Measurements from ENCODE around the gene C19orf81.

The C19orf81 gene

GRCh38 chr19:50695251-50696093 is 46.2 kb downstream of the C19orf81 start:
- no peaks in the 10 kb centered on the region for H3K9me3 ChIP-seq (ENCODE audit: control insufficient read depth, low read depth, low read length)
- no peaks in the 10 kb centered on the region for H3K36me3 ChIP-seq (ENCODE audit: control insufficient read depth, low read depth, low read length)
- peaks cover 5% of the 10 kb centered on the region for H3K4me1 ChIP-seq (ENCODE audit: control insufficient read depth, low read depth, low read length)
- no peak overlapping the region for H3K27ac ChIP-seq (ENCODE audit: low read length)
- H3K4me3 ChIP-seq (ENCODE audit: low read length), result peak overlapping the region; percentile 38
- peaks cover 94% of the 10 kb centered on the region for H3K27me3 ChIP-seq (ENCODE audit: control insufficient read depth, insufficient read depth, low read length)
- no peak overlapping the region for H3K9ac ChIP-seq (ENCODE audit: low read length)

GRCh38 chr19:50696094-50696483 is 46.8 kb downstream of the C19orf81 start:
- Histone ChIP-seq H3K27ac (ENCODE audit: low read length) (no peak overlapping the region), H3K36me3 (ENCODE audit: control insufficient read depth, low read depth, low read length) (no peaks in the 10 kb centered on the region), H3K4me3 (ENCODE audit: low read length) (no peak overlapping the region), H3K27me3 (ENCODE audit: control insufficient read depth, insufficient read depth, low read length) (peaks cover 94% of the 10 kb centered on the region), H3K9me3 (ENCODE audit: control insufficient read depth, low read depth, low read length) (no peaks in the 10 kb centered on the region), H3K4me1 (ENCODE audit: control insufficient read depth, low read depth, low read length) (peaks cover 5% of the 10 kb centered on the region), H3K9ac (ENCODE audit: low read length) (no peak overlapping the region)

DNA sequence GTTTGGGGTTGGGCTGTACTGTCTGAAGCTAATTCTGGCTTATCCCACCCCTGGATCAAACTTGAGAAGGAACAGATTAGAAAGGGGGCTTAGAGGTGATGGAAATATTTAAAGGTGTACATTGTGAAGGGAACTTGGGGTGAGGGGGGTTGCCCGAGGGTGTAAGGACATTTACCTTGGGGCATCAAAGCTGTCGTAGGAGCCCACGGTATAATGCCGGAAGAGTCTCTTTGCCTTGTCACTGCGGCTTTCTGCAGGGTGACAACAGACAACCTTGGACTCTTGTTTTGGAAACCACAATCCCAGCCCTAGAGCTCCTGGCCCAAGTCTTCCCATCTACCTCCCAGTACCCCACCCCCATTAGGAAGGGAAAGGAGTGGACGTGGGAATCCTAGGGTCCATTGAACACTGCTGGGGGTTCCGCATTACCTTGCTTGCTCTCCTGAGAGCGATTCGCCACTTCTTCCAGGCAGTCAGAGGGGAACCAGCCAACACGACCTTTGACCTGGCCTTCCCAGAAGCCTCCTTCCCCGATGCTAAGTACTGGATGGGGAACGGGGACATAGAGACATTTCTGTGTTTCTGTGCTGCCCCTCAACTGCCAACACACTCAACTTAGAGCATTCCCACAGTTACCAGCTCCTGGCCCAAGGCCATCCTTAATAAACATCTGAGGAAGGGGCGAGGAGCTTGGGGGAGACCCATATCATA is 48.3 kb downstream of the C19orf81 start:
- Histone ChIP-seq H3K9ac (ENCODE audit: low read length) (no peak overlapping the region), H3K4me1 (ENCODE audit: control insufficient read depth, low read depth, low read length) (peaks cover 5% of the 10 kb centered on the region), H3K27ac (ENCODE audit: low read length) (no peak overlapping the region), H3K4me3 (ENCODE audit: low read length) (no peak overlapping the region), H3K27me3 (ENCODE audit: control insufficient read depth, insufficient read depth, low read length) (peaks cover 79% of the 10 kb centered on the region), H3K36me3 (ENCODE audit: control insufficient read depth, low read depth, low read length) (no peaks in the 10 kb centered on the region), H3K9me3 (ENCODE audit: control insufficient read depth, low read depth, low read length) (no peaks in the 10 kb centered on the region)

GRCh38 chr19:50701367-50701985 is 52.2 kb downstream of the C19orf81 start:
- Histone ChIP-seq H3K27ac (ENCODE audit: low read length) (no peak overlapping the region), H3K9ac (ENCODE audit: low read length) (no peak overlapping the region), H3K4me1 (ENCODE audit: control insufficient read depth, low read depth, low read length) (no peaks in the 10 kb centered on the region)

GRCh38 chr19:50702158-50702870 is 53.1 kb downstream of the C19orf81 start:
- no peaks in the 10 kb centered on the region for H3K36me3 ChIP-seq (ENCODE audit: control insufficient read depth, low read depth, low read length)
- H3K4me1 ChIP-seq (ENCODE audit: control insufficient read depth, low read depth, low read length), result no peaks in the 10 kb centered on the region
- no peak overlapping the region for H3K9ac ChIP-seq (ENCODE audit: low read length)
- H3K9me3 ChIP-seq (ENCODE audit: control insufficient read depth, low read depth, low read length), result no peaks in the 10 kb centered on the region
- no peak overlapping the region for H3K4me3 ChIP-seq (ENCODE audit: low read length)
- no peak overlapping the region for H3K27ac ChIP-seq (ENCODE audit: low read length)
- H3K27me3 ChIP-seq (ENCODE audit: control insufficient read depth, insufficient read depth, low read length), result peaks cover 37% of the 10 kb centered on the region

More at GRCh38 chr19:50701367-50701985, 52.2 kb downstream of the C19orf81 start:
- Histone ChIP-seq H3K9me3 (ENCODE audit: control insufficient read depth, low read depth, low read length) (no peaks in the 10 kb centered on the region), H3K36me3 (ENCODE audit: control insufficient read depth, low read depth, low read length) (no peaks in the 10 kb centered on the region), H3K27me3 (ENCODE audit: control insufficient read depth, insufficient read depth, low read length) (peaks cover 46% of the 10 kb centered on the region), H3K4me3 (ENCODE audit: low read length) (no peak overlapping the region)

GRCh38 chr19:50702871-50703829 is 53.9 kb downstream of the C19orf81 start:
- H3K4me3 ChIP-seq (ENCODE audit: low read length), result no peak overlapping the region
- no peak overlapping the region for H3K9ac ChIP-seq (ENCODE audit: low read length)
- no peaks in the 10 kb centered on the region for H3K9me3 ChIP-seq (ENCODE audit: control insufficient read depth, low read depth, low read length)
- no peak overlapping the region for H3K27ac ChIP-seq (ENCODE audit: low read length)
- H3K27me3 ChIP-seq (ENCODE audit: control insufficient read depth, insufficient read depth, low read length), result peaks cover 29% of the 10 kb centered on the region
- H3K36me3 ChIP-seq (ENCODE audit: control insufficient read depth, low read depth, low read length), result no peaks in the 10 kb centered on the region
- no peaks in the 10 kb centered on the region for H3K4me1 ChIP-seq (ENCODE audit: control insufficient read depth, low read depth, low read length)

DNA sequence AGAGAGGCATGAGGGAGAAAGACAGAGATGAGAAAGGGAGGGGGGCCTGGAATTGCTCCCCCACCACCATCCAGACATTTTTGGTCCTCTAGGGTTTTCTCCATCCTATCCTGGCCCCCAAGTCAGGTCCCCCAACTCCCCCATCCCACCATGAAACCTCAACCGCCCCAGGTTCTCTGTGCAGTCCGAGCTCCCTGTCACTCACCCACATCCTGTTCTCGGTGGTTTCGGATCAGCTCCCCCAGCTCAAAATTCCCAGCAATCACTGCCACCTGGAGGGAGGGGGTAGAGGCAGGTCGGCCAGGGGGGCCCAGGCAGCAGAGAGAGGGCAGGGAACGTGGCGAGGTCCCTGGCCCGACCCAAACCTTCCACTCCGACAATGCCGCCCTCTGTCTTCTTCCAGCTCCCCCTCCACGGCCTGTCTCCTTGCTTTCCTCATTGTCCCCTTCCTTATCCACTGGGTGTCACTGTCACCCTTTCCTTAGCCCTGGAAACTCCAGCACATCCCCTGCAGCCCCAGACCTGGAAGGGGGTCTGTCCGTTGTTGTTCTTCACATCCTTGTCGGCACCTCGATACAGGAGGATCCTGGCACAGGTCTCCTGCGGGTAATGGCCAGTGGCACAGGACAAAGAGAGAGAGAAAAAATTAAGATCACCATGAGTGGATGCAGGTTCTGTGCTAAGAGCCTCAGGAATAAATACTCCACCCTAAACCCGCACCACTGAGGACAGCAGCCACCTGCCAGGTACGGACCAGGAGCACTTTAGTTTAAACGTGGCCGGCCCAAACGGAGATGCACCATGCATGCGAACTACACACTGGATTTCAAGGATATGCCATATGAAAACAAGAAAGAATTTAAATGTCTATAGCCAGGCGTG is 54.9 kb downstream of the C19orf81 start:
- Histone ChIP-seq H3K36me3 (ENCODE audit: control insufficient read depth, low read depth, low read length) (no peaks in the 10 kb centered on the region), H3K4me3 (ENCODE audit: low read length) (no peak overlapping the region), H3K4me1 (ENCODE audit: control insufficient read depth, low read depth, low read length) (no peaks in the 10 kb centered on the region), H3K27me3 (ENCODE audit: control insufficient read depth, insufficient read depth, low read length) (peaks cover 19% of the 10 kb centered on the region), H3K27ac (ENCODE audit: low read length) (no peak overlapping the region), H3K9me3 (ENCODE audit: control insufficient read depth, low read depth, low read length) (no peaks in the 10 kb centered on the region), H3K9ac (ENCODE audit: low read length) (no peak overlapping the region)

DNA sequence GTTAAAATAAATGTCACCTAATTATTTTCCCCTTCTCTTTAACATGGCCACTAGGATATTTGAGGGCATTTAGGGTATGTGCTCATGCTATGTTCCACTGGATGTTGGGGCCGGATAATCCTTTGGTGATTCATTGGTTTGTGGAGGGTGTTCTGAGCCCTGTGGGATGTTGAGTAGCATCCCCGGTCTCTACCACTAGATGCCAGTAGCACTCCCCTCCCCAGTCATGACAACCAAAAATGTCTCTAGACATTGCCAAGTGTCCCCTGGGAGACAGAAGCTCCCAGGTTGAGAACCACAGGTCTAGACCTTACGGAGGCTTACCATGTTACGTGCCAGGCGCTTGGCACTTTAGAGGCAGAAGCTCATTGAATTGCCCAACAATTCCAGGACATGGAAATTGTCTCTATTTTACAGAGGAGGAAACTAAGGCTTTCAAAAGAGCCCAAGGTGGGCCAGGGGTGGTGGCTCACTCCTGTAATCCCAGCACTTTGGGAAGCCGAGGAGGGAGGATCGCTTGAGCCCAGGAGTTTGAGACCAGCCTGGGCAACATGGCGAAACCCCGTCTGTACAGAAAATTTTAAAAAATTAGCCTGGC is 56.3 kb downstream of the C19orf81 start:
- Histone ChIP-seq H3K27me3 (ENCODE audit: control insufficient read depth, insufficient read depth, low read length) (peaks cover 6% of the 10 kb centered on the region), H3K27ac (ENCODE audit: low read length) (no peak overlapping the region), H3K4me1 (ENCODE audit: control insufficient read depth, low read depth, low read length) (no peaks in the 10 kb centered on the region), H3K9ac (ENCODE audit: low read length) (no peak overlapping the region), H3K4me3 (ENCODE audit: low read length) (no peak overlapping the region), H3K36me3 (ENCODE audit: control insufficient read depth, low read depth, low read length) (no peaks in the 10 kb centered on the region), H3K9me3 (ENCODE audit: control insufficient read depth, low read depth, low read length) (no peaks in the 10 kb centered on the region)

DNA sequence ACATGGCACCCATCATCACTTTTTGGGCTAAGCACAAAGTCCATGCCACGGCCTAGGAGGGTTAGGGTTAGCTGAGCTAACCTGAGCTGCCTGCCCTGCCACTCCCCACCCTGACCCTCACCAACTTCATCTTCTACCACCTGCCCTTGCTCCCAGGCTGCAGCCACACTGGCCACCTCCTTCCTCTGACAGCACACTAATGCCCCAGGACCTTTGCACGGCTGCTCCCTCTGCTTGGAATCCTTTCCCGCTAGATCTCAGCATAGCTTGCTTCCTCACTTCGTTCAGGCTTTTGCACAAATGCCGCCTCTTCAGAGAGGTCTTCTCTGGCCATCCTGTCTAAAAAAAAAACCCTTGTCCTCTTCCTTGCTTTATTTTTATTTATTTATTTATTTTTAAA is 57.1 kb downstream of the C19orf81 start:
- Histone ChIP-seq H3K9ac (ENCODE audit: low read length) (no peak overlapping the region), H3K9me3 (ENCODE audit: control insufficient read depth, low read depth, low read length) (no peaks in the 10 kb centered on the region), H3K36me3 (ENCODE audit: control insufficient read depth, low read depth, low read length) (no peaks in the 10 kb centered on the region), H3K4me1 (ENCODE audit: control insufficient read depth, low read depth, low read length) (no peaks in the 10 kb centered on the region), H3K27ac (ENCODE audit: low read length) (no peak overlapping the region), H3K4me3 (ENCODE audit: low read length) (no peak overlapping the region), H3K27me3 (ENCODE audit: control insufficient read depth, insufficient read depth, low read length) (no peaks in the 10 kb centered on the region)
